GM12872 (cell line): ENCODE measurements around the gene TEF.

Experiments
- TF ChIP-seq, protein P1 (sequence below): IDR thresholded peaks from 3 replicates; pipeline ENCODE4 v1.5.1; 2011; ENCODE audit warnings: low read depth, mild to moderate bottlenecking, low read length, moderate library complexity; ENCODE audit not compliant: insufficient read depth

Gene TEF

DNA sequence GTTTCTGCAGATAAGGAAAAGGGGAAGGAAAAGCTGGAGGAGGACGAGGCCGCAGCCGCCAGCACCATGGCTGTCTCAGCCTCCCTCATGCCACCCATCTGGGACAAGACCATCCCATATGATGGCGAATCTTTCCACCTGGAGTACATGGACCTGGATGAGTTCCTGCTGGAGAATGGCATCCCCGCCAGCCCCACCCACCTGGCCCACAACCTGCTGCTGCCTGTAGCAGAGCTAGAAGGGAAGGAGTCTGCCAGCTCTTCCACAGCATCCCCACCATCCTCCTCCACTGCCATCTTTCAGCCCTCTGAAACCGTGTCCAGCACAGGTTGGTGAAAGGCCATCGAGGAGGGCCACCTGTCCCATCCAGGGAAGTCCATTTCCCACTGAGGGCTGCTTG is 5.6 kb downstream of the TEF start:
- TF ChIP-seq, protein P1, sequence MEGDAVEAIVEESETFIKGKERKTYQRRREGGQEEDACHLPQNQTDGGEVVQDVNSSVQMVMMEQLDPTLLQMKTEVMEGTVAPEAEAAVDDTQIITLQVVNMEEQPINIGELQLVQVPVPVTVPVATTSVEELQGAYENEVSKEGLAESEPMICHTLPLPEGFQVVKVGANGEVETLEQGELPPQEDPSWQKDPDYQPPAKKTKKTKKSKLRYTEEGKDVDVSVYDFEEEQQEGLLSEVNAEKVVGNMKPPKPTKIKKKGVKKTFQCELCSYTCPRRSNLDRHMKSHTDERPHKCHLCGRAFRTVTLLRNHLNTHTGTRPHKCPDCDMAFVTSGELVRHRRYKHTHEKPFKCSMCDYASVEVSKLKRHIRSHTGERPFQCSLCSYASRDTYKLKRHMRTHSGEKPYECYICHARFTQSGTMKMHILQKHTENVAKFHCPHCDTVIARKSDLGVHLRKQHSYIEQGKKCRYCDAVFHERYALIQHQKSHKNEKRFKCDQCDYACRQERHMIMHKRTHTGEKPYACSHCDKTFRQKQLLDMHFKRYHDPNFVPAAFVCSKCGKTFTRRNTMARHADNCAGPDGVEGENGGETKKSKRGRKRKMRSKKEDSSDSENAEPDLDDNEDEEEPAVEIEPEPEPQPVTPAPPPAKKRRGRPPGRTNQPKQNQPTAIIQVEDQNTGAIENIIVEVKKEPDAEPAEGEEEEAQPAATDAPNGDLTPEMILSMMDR, result no peak

DNA sequence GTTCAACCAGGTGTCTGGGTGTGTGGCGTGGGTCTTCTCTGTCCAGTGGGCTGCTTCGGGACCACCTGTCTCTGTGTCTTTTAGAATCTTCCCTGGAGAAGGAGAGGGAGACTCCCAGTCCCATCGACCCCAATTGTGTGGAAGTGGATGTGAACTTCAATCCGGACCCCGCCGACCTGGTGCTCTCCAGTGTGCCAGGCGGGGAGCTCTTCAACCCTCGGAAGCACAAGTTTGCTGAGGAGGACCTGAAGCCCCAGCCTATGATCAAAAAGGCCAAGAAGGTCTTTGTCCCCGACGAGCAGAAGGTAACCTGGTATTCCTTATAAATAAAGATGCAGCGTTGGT is 12.2 kb downstream of the TEF start:
- TF ChIP-seq, protein P1, result no peak

DNA sequence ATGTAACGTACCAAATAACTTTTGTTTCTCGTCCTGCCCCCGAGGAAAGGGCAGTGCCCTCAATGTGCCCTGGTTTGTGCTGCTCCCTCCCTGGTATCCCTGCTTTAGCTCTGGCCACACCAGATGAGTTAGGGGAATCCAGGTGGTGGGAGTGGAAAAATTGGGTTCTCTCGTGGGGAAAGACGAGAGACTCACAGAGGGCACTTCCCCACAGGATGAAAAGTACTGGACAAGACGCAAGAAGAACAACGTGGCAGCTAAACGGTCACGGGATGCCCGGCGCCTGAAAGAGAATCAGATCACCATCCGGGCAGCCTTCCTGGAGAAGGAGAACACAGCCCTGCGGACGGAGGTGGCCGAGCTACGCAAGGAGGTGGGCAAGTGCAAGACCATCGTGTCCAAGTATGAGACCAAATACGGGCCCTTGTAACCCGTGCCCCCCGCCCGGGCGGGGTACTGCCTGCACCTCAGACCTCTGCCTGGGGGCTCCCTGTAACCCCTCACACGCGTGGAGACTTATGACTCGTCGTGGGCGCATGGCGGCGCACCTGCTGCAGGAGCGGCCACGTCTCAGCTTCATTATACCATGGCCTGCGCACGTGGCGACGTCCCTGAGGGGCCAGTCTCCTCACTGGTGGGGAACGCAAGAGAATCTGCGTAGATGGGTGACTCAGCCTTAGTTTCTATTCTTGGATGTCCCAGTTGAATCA is 13.9 kb downstream of the TEF start:
- TF ChIP-seq, protein P1, result no peak

DNA sequence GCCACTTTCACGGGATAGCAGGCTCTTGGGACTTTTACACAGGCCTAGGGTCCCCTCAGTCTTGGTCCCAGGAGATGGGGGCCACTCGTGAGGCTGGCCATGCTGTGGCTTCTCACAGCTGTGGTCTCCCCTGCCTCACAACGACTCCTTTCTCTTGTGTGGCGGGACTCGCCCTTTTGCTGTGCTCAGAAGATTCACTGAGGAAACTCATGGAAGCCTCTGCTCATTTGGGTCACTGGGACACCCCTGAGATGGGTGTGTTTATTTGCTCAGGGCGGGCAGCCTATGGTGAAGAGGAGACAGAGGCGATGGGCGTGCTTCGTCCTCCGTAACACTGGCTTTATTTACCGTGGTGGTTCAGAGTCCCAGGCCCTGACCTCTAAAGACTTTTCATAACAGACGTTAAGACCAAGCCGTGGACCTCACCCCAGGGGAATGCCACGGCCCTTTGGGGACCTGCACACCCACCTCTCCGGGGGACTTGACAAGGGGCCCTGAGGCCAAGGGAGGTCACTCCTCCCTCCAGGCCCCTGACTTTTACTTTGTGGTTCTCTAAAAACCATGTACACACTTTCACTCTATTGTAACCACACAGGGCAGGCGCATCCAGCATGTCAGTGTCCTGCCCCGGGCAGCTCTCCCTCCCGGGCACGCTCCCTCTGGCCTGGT is 15.5 kb downstream of the TEF start:
- TF ChIP-seq, protein P1, result no peak

DNA sequence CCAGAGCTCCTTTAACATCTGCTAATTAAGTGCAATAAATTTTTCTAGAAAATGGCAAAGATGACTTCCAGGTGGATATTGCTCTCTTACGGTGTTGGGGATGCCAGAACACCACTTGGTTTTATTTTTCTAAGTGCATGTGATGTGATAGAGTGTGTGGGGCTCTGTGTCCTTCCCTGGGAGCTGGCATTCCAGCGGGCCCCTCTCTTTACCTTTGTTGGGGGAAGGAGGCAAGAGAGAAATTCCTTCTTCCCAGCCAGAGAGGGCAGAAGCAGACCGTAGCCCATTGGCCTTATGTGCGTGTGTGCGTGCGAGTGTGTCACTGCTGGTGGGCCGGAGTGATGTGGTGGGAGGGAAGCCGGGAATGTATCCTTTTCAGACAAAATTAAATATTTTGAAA is 17.2 kb downstream of the TEF start:
- TF ChIP-seq, protein P1, result no peak

DNA sequence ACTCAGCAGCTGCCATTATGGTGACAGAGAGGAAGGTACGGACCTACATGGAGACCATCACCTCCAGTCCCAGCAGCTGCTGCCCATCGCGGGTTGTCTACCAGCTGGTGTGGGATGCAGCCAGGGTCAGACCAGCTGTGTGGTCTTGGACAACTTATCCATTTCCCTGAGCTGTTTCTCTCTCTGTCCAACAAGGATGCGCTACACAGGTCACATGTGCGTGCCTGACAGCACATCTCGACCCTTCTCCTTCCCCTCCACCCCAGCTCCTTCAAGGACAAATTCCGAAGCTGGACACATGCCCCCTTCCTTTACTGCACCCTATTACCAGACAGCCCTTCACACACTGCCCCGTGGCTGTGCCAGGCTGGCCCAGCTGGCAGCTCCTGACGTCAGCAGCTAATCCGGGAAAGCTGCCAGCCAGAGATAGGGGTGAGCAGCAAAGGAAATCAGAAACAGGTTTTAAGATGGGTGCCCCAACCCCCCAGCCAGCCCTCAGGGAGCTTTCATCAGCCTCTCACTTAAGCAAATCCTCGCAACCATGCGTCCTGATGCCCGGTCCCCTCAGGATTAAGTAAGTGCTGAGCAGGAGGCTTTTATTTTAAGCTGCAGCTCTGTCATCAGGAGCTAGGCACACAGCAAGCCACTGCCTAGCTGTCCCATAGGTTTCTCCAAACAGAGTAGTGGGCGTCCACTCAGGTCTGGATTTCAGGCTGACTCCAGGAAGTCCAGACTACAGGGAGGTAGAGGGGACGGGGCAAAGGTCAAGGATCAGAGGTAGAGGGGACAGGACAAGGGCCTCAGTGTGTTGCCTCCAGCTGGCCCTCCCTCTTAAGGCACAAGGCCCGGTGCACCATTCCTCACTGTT is 20.3 kb downstream of the TEF start:
- TF ChIP-seq, protein P1, result no peak
